Measurements from ENCODE around the gene LAMA3.

LAMA3 gene

DNA sequence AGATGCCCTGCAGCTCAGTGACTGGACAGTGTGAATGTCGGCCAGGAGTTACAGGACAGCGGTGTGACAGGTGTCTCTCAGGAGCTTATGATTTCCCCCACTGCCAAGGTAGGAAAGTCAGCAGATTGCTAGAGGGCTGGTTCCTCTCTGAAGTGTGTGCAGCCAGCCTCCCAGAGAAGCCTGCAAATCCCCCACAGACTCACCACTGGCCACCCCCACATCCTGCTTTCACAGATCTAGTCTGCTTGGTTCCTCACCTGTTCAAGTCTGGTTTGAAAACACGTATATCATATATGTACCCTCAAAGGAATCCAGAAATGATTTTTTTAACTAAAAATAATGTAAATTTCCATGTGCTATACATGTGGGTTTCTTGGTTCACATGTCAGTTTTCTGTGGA is 121.1 kb downstream of the LAMA3 start:
- TF ChIP-seq YY2 (tag by site-specific recombination; IDR thresholded peaks at IDR 0.05) (no peak), ZNF211 (tag by site-specific recombination; IDR thresholded peaks at IDR 0.05; ENCODE audit: low read depth) (no peak), ZNF221 (tag by site-specific recombination; IDR thresholded peaks at IDR 0.05; ENCODE audit: borderline replicate concordance) (no peak), ZNF777 (tag by site-specific recombination; IDR thresholded peaks at IDR 0.05; ENCODE audit: borderline replicate concordance) (no peak), ZXDB (tag by site-specific recombination; IDR thresholded peaks at IDR 0.05) (no peak), ZNF626 (tag by site-specific recombination; IDR thresholded peaks at IDR 0.05) (no peak), ZFP41 (tag by site-specific recombination; IDR thresholded peaks at IDR 0.05; ENCODE audit: borderline replicate concordance) (no peak), HOXA7 (CRISPR knock-in tag; IDR thresholded peaks at IDR 0.05; ENCODE audit: borderline replicate concordance) (no peak), ZNF157 (tag by site-specific recombination; IDR thresholded peaks at IDR 0.05) (no peak), ZNF37A (tag by site-specific recombination; IDR thresholded peaks at IDR 0.05) (no peak), FEZF1 (tag by site-specific recombination; IDR thresholded peaks at IDR 0.05) (no peak), ZNF658 (tag by site-specific recombination; IDR thresholded peaks at IDR 0.05) (no peak), ZSCAN23 (tag by site-specific recombination; IDR thresholded peaks at IDR 0.05) (no peak), ZNF133 (tag by site-specific recombination; IDR thresholded peaks at IDR 0.05) (no peak)
- TF ChIP-seq, protein P1, sequence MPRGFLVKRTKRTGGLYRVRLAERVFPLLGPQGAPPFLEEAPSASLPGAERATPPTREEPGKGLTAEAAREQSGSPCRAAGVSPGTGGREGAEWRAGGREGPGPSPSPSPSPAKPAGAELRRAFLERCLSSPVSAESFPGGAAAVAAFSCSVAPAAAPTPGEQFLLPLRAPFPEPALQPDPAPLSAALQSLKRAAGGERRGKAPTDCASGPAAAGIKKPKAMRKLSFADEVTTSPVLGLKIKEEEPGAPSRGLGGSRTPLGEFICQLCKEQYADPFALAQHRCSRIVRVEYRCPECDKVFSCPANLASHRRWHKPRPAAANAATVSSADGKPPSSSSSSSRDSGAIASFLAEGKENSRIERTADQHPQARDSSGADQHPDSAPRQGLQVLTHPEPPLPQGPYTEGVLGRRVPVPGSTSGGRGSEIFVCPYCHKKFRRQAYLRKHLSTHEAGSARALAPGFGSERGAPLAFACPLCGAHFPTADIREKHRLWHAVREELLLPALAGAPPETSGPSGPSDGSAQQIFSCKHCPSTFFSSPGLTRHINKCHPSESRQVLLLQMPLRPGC (tag by site-specific recombination; IDR thresholded peaks at IDR 0.05), result no peak
- TF ChIP-seq, protein P2, sequence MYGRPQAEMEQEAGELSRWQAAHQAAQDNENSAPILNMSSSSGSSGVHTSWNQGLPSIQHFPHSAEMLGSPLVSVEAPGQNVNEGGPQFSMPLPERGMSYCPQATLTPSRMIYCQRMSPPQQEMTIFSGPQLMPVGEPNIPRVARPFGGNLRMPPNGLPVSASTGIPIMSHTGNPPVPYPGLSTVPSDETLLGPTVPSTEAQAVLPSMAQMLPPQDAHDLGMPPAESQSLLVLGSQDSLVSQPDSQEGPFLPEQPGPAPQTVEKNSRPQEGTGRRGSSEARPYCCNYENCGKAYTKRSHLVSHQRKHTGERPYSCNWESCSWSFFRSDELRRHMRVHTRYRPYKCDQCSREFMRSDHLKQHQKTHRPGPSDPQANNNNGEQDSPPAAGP (tag by site-specific recombination; IDR thresholded peaks at IDR 0.05), result no peak
- Histone ChIP-seq H3K36me3 (ENCODE audit: control insufficient read depth in 2 of 2, insufficient read depth in 1 of 2, low read length in 2 of 2) (peaks cover 15 to 35% of the 10 kb centered on the region in 2 experiments), H3K4me3 (ENCODE audit: low read depth, low read length) (no peak overlapping the region), H3K27ac (ENCODE audit: extremely low read depth, low read depth, low read length) (no peak overlapping the region), H3K4me1 (ENCODE audit: control insufficient read depth, insufficient read depth, low read length) (no peaks in the 10 kb centered on the region), H3K9me3 (ENCODE audit: control insufficient read depth, insufficient read depth, low read depth, low read length) (no peaks in the 10 kb centered on the region)
- POLR2A ChIA-PET, result interaction anchor here (0.6 kb wide), 1 partner anchor 333 kb away, joined by 4 read pairs; no protein-coding TSS in a partner anchor
- CTCF ChIA-PET, result interaction anchor here (0.6 to 2.8 kb wide), 8 partner anchors 13 to 312 kb away, joined by 3 to 20 read pairs (median 4); no protein-coding TSS in a partner anchor

DNA sequence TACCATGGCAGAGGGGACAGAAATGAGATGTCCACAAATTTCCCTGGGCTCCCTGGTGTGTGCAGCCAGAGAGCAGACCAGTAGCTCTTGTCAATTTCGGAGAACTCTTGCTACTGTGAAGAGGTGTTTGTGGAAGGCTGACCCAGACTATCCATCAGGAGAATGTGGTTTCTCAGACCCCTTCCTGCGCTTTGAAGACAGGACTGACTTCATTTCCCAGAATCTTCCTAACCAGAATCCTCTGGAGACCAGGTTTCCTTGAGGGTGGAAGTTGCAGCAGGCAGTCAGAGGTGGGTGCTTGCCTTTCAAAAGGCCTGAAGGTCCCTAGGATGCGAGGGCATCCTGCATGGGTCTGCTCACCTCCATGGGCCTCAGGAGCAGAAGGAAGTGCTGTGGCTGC is 121.9 kb downstream of the LAMA3 start:
- TF ChIP-seq, protein P3, sequence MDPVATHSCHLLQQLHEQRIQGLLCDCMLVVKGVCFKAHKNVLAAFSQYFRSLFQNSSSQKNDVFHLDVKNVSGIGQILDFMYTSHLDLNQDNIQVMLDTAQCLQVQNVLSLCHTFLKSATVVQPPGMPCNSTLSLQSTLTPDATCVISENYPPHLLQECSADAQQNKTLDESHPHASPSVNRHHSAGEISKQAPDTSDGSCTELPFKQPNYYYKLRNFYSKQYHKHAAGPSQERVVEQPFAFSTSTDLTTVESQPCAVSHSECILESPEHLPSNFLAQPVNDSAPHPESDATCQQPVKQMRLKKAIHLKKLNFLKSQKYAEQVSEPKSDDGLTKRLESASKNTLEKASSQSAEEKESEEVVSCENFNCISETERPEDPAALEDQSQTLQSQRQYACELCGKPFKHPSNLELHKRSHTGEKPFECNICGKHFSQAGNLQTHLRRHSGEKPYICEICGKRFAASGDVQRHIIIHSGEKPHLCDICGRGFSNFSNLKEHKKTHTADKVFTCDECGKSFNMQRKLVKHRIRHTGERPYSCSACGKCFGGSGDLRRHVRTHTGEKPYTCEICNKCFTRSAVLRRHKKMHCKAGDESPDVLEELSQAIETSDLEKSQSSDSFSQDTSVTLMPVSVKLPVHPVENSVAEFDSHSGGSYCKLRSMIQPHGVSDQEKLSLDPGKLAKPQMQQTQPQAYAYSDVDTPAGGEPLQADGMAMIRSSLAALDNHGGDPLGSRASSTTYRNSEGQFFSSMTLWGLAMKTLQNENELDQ (tag by site-specific recombination; IDR thresholded peaks at IDR 0.05; ENCODE audit: low read depth), result no peak
- TF ChIP-seq SP3 (tag by site-specific recombination; IDR thresholded peaks at IDR 0.05), result no peak
- TF ChIP-seq, protein P4, sequence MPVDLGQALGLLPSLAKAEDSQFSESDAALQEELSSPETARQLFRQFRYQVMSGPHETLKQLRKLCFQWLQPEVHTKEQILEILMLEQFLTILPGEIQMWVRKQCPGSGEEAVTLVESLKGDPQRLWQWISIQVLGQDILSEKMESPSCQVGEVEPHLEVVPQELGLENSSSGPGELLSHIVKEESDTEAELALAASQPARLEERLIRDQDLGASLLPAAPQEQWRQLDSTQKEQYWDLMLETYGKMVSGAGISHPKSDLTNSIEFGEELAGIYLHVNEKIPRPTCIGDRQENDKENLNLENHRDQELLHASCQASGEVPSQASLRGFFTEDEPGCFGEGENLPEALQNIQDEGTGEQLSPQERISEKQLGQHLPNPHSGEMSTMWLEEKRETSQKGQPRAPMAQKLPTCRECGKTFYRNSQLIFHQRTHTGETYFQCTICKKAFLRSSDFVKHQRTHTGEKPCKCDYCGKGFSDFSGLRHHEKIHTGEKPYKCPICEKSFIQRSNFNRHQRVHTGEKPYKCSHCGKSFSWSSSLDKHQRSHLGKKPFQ (tag by site-specific recombination; IDR thresholded peaks at IDR 0.05), result no peak
- TF ChIP-seq ZSCAN30 (tag by site-specific recombination; IDR thresholded peaks at IDR 0.05), result no peak
- TF ChIP-seq ZNF521 (tag by site-specific recombination; IDR thresholded peaks at IDR 0.05), result no peak
- TF ChIP-seq ZNF146 (tag by site-specific recombination; IDR thresholded peaks at IDR 0.05), result no peak
- no peak for TF ChIP-seq ZNF777 (tag by site-specific recombination; IDR thresholded peaks at IDR 0.05; ENCODE audit: borderline replicate concordance)
- TF ChIP-seq, protein P5, sequence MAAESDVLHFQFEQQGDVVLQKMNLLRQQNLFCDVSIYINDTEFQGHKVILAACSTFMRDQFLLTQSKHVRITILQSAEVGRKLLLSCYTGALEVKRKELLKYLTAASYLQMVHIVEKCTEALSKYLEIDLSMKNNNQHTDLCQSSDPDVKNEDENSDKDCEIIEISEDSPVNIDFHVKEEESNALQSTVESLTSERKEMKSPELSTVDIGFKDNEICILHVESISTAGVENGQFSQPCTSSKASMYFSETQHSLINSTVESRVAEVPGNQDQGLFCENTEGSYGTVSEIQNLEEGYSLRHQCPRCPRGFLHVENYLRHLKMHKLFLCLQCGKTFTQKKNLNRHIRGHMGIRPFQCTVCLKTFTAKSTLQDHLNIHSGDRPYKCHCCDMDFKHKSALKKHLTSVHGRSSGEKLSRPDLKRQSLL (tag by site-specific recombination; IDR thresholded peaks at IDR 0.05), result no peak
- TF ChIP-seq ZNF670 (tag by site-specific recombination; IDR thresholded peaks at IDR 0.05; ENCODE audit: low read depth), result no peak
- no peak for TF ChIP-seq ZNF2 (tag by site-specific recombination; IDR thresholded peaks at IDR 0.05)
- Histone ChIP-seq H3K27ac (ENCODE audit: extremely low read depth, low read depth, low read length) (no peak overlapping the region), H3K4me3 (ENCODE audit: low read depth, low read length) (no peak overlapping the region), H3K4me1 (ENCODE audit: control insufficient read depth, insufficient read depth, low read length) (no peaks in the 10 kb centered on the region), H3K36me3 (ENCODE audit: control insufficient read depth in 2 of 2, insufficient read depth in 1 of 2, low read length in 2 of 2) (peaks cover 15 to 37% of the 10 kb centered on the region in 2 experiments), H3K9me3 (ENCODE audit: control insufficient read depth, insufficient read depth, low read depth, low read length) (no peaks in the 10 kb centered on the region)
- ChIA-PET CTCF (interaction anchor here (0.6 to 2.8 kb wide), 19 partner anchors 11 to 761 kb away, joined by 3 to 20 read pairs (median 3); no protein-coding TSS in a partner anchor), POLR2A (no interaction called here)
